Heart left ventricle (tissue), 16 donors: ENCODE measurements around the gene SYDE1. TPM values are rescaled to one million over a fixed set of nuclear protein-coding genes. Genes with fewer than 3 reads are reported as not detected.
A peak's percentile ranks its signal among the peaks of the same experiment; 100 is the strongest.

ENCODE experiments used
- ATAC-seq, 4 donors: fragments of 200-7000 bp; cut with Tn5 transposase; one replicate each; pipeline ENCODE4 v1.9.1; 2020 to 2022; ENCODE audit warnings: moderate library complexity in 4 of 4, mild to moderate bottlenecking in 3 of 4, moderate number of reproducible peaks in 1 of 4
- DNase-seq, 5 donors: peaks; one replicate each; pipeline ENCODE4 v3.0.0-alpha.2; 2020
- H3K27ac ChIP-seq, 12 donors: fragments of 200-600 bp; sonication (generic) in 4 of 12; one replicate each; pipeline versions ENCODE4 v1.5.0 to v1.8.0; 2016 to 2022; ENCODE audit warnings: mild to moderate bottlenecking in 2 of 12
- H3K27me3 ChIP-seq, 9 donors: fragments of 200-600 bp; sonication (generic) in 2 of 9; one replicate each; pipeline versions ENCODE4 v1.5.1 to v1.8.0; 2016 to 2022; ENCODE audit warnings: mild to moderate bottlenecking in 3 of 9
- H3K36me3 ChIP-seq, 9 donors: fragments of 200-600 bp; sonication (generic) in 2 of 9; one replicate each; pipeline versions ENCODE4 v1.5.0 to v1.8.0; 2018 to 2022; ENCODE audit warnings: mild to moderate bottlenecking in 2 of 9
- H3K4me1 ChIP-seq, 12 donors: fragments of 200-600 bp; sonication (generic) in 4 of 12; one replicate each; pipeline versions ENCODE4 v1.5.0 to v1.8.0; 2016 to 2022; ENCODE audit warnings: mild to moderate bottlenecking in 3 of 12
- H3K4me3 ChIP-seq, 12 donors: fragments of 200-600 bp; sonication (generic) in 4 of 12; one replicate each; pipeline versions ENCODE4 v1.5.0 to v1.8.0; 2017 to 2022; ENCODE audit warnings: mild to moderate bottlenecking in 9 of 12, moderate library complexity in 4 of 12
- H3K9me3 ChIP-seq, 12 donors: fragments of 200-600 bp; sonication (generic) in 4 of 12; one replicate each; pipeline versions ENCODE4 v1.5.0 to v1.8.0; 2016 to 2022; ENCODE audit warnings: mild to moderate bottlenecking in 1 of 12
- POLR2A ChIP-seq, 2 donors: fragments of 450-650 bp; IDR thresholded peaks; one replicate each; pipeline ENCODE4 v1.6.1; 2017; ENCODE audit warnings: antibody characterized with exemption in 2 of 2, mild to moderate bottlenecking in 2 of 2, moderate library complexity in 2 of 2
- WGBS, 4 donors: extraction: QIAGEN DNeasy Blood & Tissue Kit in 2 of 4; methylation state at CpG; one replicate each; pipeline versions ENCODE4 v1.1.5 to v1.1.7; 2013 to 2018; 5-methylcytosine and 5-hydroxymethylcytosine counted together
- intact Hi-C, 10 donors: fragments of 100-400 bp; cut with DNase I; formaldehyde crosslinking; loops; one replicate each; pipeline versions ENCODE4 v1.11.1 to v1.14.2; 2022
- polyA plus RNA-seq, 2 donors: library from polyadenylated mRNA; stranded (reverse); fragments of 200-250 nt; gene quantifications; one replicate each; pipeline ENCODE4 v1.2.3, GENCODE V29; 2013
- total RNA-seq, 9 donors: library from RNA; depleted of rRNA in 2 of 9; stranded (reverse); fragments of >200 nt in 2 of 9; fragmentation: NEBNext Ultra II Directional in 3 of 9; extraction: Animal tissue kit (Norgen Biotek cat#: 25700) in 3 of 9; gene quantifications; one replicate each; pipeline versions ENCODE4 v1.1.0 to v1.2.4, GENCODE V29; 2016 to 2023
- TF ChIP-seq, protein P1 (sequence below), 12 donors: fragments of 200-600 bp; sonication (generic) in 4 of 12; IDR thresholded peaks; one replicate each; pipeline versions ENCODE4 v1.5.0 to v1.8.0; 2018 to 2022; ENCODE audit warnings: antibody characterized with exemption in 12 of 12, mild to moderate bottlenecking in 5 of 12
- donor health status: ischemic (EF 13 %, LVEDD 7.1; RV severe dilation, severe dysfunction).
- donor health status: healthy with polysubstance abuse.
- donor health status: DM: no; HTN: yes; CAD: no.
- donor health status: DM: no; HTN: no; CAD: no.
- donor health status: ischemic (EF 25% LVEDD 6.9; RV normal size, moderate dysfunction).
- donor health status: ischemic (EF 25% LVEDD 5.7; RV mildly dilated, moderate dysfunction).
- donor health status: healthy.
- donor health status: DM: yes; HTN: yes; CAD: no.
- donor health status: ischemic (EF 35%, LVEDD 5.7; RV mildly dilated, moderate dysfunction).
- donor health status: nonischemic (EF 11% LVEDD 7.7; RV severe dilation, severe dysfunction).
- donor health status: DM: yes; HTN: yes; CAD: no.
- donor health status: PGD.
- donor health status: ischemic (EF 29% LVEDD 5.4; RV normal size, mild dysfunction).
- donor health status: nonischemic (EF 23%, LVEDD 6.1; RV moderate dilation, normal function).

The SYDE1 gene
- total and polyA plus RNA-seq, 11 donors = 8.0 to 29.6 (median 14.5) TPM

DNA sequence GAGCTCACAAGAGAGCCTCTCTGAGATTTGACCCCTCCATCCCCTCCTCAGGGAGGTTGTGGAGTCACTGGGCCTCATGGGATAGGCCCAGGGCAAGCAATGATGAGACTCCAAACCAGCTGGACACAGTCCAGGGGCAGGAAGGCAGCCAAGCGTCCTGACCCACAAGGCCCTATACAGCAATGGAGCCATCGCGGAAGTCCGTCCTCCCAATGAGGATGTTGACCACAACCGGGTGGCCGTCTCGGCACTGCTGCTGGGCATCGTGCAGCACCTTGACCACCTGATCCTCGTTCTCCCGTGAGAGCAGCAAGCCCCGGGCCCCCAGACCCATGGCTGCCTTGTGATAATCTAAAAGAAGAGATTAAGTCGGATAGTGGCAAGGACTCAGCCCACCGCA, 7.9 kb downstream of the SYDE1 start:
- H3K36me3 ChIP-seq = peaks cover 0 to 100% (median 90%) of the 10 kb centered on the region in 9 donors
- no peaks in the 10 kb centered on the region for H3K9me3 ChIP-seq
- WGBS, 4 donors = 13 to 31% (median 24%) methylated on average over 8 to 13 of the region's 13 CpGs
- intact Hi-C loops = loop anchor here in 1 of 10 donors (10.0 kb wide), 1 partner anchor 140 kb away; no protein-coding TSS in a partner anchor
- H3K4me3 ChIP-seq = no peak overlapping the region
- peak; percentile 85 to 90 (median 87) for DNase-seq
- H3K27me3 ChIP-seq = no peaks in the 10 kb centered on the region
- TF ChIP-seq POLR2A (IDR thresholded peaks at IDR 0.05) = no peak
- TF ChIP-seq, protein P1, sequence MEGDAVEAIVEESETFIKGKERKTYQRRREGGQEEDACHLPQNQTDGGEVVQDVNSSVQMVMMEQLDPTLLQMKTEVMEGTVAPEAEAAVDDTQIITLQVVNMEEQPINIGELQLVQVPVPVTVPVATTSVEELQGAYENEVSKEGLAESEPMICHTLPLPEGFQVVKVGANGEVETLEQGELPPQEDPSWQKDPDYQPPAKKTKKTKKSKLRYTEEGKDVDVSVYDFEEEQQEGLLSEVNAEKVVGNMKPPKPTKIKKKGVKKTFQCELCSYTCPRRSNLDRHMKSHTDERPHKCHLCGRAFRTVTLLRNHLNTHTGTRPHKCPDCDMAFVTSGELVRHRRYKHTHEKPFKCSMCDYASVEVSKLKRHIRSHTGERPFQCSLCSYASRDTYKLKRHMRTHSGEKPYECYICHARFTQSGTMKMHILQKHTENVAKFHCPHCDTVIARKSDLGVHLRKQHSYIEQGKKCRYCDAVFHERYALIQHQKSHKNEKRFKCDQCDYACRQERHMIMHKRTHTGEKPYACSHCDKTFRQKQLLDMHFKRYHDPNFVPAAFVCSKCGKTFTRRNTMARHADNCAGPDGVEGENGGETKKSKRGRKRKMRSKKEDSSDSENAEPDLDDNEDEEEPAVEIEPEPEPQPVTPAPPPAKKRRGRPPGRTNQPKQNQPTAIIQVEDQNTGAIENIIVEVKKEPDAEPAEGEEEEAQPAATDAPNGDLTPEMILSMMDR (IDR thresholded peaks at IDR 0.05) = no peak
- ATAC-seq = peak; percentile 63 to 89 (median 70)
- peak overlapping the region in 11 of 12 donors; percentile 42 to 76 (median 55) for H3K27ac ChIP-seq
- H3K4me1 ChIP-seq = peaks cover 6 to 29% (median 16%) of the 10 kb centered on the region in 12 donors

DNA sequence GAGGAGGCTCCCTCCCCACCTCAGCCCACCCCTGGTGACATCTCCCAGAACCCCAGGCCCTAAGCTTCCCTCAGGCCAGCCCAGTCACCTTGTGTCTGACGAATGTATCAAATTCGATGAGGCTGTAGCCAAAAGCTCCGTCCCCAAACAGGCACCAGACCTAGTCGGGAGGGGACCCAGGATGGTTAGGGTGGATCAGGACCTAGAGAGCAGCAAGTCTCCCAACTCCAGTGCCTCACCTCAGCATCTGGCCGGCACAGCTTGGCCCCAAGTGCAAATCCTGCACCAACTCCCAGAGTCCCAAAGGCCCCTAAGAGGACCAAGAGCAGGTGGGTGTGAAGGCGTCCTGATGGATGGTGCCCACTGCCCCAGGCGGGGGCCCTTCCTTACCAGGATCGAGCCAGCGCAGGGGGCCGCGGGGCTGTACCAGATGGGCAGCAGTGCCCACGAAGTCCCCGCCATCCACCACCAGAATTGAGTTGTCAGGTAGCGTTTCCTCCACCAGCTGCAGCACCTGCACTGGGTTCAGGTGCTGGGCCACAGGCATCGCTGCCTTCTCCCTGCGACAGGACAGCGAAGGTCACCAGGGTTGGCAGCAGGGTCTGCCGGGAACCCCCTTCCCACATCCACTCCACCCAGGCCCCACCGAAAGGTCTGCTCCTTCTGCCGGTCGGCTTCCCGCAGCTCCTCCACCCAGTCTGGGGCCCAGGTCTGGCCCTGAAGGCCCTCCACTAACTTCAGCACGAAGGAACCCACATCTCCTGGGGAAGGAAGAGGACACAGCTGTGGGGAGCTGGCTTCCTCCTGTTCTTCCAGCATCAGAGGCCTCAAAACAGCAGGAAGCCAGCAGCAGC, 8.8 kb downstream of the SYDE1 start:
- TF ChIP-seq POLR2A (IDR thresholded peaks at IDR 0.05) = no peak
- TF ChIP-seq, protein P1 (IDR thresholded peaks at IDR 0.05) = no peak
- WGBS, 4 donors = 71 to 79% (median 75%) methylated on average over 8 to 23 of the region's 23 CpGs
- intact Hi-C loops = loop anchor here in 1 of 10 donors (10.0 kb wide), 1 partner anchor 139 kb away; no protein-coding TSS in a partner anchor
- H3K4me1 ChIP-seq = peaks cover 6 to 29% (median 16%) of the 10 kb centered on the region in 12 donors
- peak overlapping the region in 10 of 12 donors; percentile 42 to 76 (median 53) for H3K27ac ChIP-seq
- ATAC-seq (no peak), DNase-seq (no peak)
- H3K9me3 ChIP-seq = no peaks in the 10 kb centered on the region
- H3K4me3 ChIP-seq = no peak overlapping the region
- H3K36me3 ChIP-seq = peaks cover 0 to 100% (median 92%) of the 10 kb centered on the region in 9 donors
- H3K27me3 ChIP-seq = no peaks in the 10 kb centered on the region

DNA sequence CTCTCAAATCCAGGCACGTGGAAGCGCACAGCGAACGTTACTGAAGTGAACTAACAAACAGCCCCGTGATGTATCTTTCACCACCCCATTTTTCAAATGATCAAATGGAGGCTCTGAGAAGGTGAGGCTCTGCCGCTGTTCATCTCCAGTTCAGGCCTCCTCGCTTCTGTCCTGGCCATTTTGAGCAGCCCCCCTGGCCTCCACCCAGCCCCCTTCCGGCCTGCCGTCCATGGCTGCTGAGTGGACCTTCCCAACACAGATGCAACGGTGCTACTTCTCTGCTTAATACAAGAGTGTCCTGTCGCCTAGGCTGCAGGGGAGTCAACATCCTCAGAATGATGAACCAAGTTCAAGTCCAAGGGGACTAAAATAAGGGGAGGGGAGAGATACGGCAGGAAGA, 9.7 kb downstream of the SYDE1 start:
- peaks cover 0 to 99% (median 93%) of the 10 kb centered on the region in 9 donors for H3K36me3 ChIP-seq
- DNase-seq = no peak
- peaks cover 6 to 29% (median 16%) of the 10 kb centered on the region in 12 donors for H3K4me1 ChIP-seq
- TF ChIP-seq POLR2A (IDR thresholded peaks at IDR 0.05) = no peak
- TF ChIP-seq, protein P1 (IDR thresholded peaks at IDR 0.05) = no peak
- H3K27me3 ChIP-seq = no peaks in the 10 kb centered on the region
- peak overlapping the region in 1 of 12 donors; percentile 76 for H3K27ac ChIP-seq
- H3K9me3 ChIP-seq = no peaks in the 10 kb centered on the region
- no peak overlapping the region for H3K4me3 ChIP-seq
- WGBS, 4 donors = 69 to 82% (median 74%) methylated on average over 12 of the region's 12 CpGs
- ATAC-seq = no peak
- intact Hi-C loops = loop anchor here in 1 of 10 donors (10.0 kb wide), 1 partner anchor 138 kb away; no protein-coding TSS in a partner anchor

DNA sequence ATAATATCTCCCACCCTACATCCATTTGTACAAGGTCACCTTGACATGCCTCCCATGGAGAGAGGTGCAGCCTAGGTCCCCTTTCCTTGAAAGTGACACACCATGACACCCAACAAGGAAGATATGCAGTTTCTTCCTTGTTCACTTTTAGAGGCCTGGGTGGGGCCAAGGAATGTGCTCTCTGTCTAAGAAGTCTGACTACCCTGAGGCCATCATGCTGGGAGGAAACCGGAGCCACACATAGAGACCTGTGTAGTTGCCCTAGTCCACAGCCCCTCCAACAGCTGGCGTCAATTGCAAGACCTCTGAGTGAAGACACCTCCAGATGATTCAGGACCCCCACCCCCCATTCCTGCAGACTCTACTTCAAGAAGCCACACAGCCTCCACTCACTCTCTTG, 11.0 kb downstream of the SYDE1 start:
- peaks cover 0 to 99% (median 91%) of the 10 kb centered on the region in 9 donors for H3K36me3 ChIP-seq
- H3K4me1 ChIP-seq = peaks cover 6 to 34% (median 19%) of the 10 kb centered on the region in 12 donors
- no peaks in the 10 kb centered on the region for H3K9me3 ChIP-seq
- TF ChIP-seq, protein P1 (IDR thresholded peaks at IDR 0.05) = no peak
- no peak for TF ChIP-seq POLR2A (IDR thresholded peaks at IDR 0.05)
- H3K27me3 ChIP-seq = no peaks in the 10 kb centered on the region
- intact Hi-C loops = loop anchor here in 1 of 10 donors (10.0 kb wide), 1 partner anchor 137 kb away; no protein-coding TSS in a partner anchor
- no peak overlapping the region for H3K27ac ChIP-seq
- ATAC-seq = no peak
- no peak overlapping the region for H3K4me3 ChIP-seq
- DNase-seq = no peak
- 94 to 100% (median 99%) methylated on average over 2 of the region's 2 CpGs for WGBS, 4 donors
